Hematopoietic multipotent progenitor cell treated with erythropoietin and hydrocortisone succinate and interleukin-3 and kit ligand, for 6 days (in vitro differentiated cells): ENCODE measurements around the gene UNK.
"Not testable (repeated sequence)": the region's sequence is repeated elsewhere in the genome, so short reads cannot be mapped to it uniquely, and the experiment has no call there.

Experiments
- DNase-seq: peaks from one replicate; pipeline ENCODE4 v3.0.0-alpha.2; 2015

Gene UNK

DNA sequence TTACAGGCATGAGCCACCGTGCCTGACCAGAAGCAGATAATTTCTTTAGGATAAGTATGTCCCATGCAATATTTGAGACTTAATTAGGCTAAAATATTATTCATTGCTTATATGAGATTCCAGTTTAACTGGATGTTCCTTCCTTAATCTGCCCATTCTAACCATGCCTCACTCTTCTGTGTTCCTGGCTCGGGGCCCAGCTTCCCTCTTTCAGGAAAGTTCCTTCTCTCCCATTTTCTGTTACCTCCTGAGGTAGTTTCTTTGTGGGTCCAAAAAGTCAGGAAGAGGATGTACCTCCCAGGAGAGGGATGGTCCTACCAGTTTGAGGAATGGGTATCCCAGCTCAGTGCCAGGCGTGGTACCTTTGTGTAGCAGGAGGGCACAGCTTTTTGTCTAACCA, 23.3 kb downstream of the UNK start:
- DNase-seq = no peak

DNA sequence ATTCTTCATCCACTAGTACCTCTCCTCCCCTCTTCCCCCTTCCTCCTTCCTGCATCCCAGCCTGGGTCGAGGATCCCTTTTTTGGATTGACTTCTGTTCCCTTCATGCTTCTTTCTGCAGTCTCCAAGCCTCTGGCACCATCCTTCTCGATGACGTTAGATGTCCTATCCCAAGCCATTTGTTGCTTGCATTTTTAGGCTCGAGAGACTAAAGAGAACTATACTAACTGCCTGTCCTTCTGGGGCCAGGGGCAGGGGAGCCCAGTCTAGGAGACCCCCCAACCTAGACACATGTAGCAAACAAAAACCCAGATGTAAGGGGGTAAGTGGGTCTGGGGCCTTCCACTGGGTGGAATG, 23.9 kb downstream of the UNK start:
- no peak for DNase-seq

DNA sequence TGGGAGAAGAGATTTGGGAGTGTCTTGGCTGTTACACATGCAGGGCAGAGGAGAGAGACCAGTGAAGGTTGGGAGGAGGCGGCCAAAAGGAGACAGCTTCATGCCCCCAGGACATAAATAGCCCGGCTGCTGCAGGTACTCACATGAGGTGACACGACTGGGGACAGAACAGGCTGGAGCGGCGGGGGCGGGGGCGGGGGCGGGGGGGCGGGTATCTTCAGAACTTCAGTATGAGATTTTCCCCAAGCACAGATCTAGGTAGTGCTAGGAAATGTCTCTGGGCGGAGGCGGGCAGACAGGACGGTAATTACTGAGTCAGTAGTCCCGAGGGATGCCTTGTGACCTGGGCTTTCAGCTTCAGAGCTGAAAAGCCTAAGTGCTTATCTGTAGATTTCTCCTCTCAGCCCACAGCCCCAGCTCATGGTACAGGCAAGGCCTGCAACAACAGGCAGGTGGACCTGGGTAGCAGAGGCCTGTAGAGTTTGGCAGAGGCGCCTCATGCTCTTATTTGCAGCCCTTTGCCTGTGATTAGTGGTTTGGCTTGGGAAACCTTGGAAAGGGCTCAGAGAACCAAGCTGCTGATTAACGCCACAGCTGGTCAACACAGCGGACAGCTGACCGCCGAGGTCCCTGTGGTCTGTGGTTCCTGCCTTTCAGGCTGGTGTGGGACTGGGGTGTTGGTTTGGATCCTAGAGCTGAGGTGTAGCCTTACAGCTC, 24.5 kb downstream of the UNK start:
- DNase-seq = no peak

DNA sequence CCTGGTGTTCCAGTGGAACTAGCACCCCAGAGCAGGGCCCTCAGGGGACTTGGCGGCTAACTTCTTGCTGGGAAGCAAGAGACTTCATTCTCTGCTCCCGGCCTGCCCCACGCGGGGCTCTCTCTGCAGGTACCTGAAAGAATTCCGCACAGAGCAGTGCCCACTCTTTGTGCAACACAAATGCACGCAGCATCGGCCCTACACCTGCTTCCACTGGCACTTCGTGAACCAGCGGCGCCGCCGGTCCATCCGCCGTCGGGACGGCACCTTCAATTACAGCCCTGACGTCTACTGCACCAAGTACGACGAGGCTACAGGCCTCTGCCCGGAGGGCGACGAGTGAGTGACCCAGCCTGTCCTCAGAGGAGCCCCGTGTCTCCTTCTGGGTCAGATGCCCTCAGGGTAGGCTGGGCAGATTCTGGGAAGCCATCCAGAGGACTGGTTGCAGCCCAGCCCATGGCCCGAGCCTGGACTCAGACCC, 25.1 kb downstream of the UNK start:
- DNase-seq = no peak

DNA sequence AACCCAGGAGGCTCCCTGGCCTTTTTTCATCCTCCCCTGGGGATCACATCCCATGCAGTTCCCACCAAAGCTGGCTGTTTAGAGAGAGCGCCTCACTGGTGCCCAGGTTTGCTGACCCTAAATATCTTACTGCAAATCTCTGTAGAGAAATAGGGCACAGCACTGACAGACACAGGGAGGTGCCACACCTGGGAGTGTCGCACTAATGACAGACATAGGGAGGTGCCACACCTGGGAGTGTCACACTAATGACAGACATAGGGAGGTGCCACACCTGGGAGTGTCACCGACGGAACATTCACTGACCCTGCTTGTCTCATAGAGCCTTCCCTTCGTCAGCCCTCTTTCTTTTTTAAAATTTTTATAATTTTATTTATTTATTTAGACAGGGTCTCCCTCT, 25.6 kb downstream of the UNK start:
- DNase-seq = no peak

DNA sequence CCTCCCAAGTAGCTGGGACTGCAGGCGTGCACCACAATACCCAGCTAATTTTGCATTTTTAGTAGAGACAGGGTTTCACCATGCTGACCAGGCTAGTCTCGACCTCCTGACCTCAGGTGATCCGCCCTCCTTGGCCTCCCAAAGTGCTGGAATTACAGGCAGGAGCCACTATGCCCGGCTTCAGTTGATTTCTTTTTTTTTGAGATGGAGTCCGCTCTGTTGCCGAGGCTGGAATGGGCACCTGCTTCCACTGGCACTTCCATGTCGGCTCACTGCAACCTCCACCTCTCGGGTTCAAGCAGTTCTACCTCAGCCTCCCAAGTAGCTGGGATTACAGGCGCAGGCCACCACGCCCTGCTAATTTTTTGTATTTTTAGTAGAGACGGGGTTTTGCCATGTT, 26.1 kb downstream of the UNK start:
- DNase-seq = not testable (repeated sequence)

DNA sequence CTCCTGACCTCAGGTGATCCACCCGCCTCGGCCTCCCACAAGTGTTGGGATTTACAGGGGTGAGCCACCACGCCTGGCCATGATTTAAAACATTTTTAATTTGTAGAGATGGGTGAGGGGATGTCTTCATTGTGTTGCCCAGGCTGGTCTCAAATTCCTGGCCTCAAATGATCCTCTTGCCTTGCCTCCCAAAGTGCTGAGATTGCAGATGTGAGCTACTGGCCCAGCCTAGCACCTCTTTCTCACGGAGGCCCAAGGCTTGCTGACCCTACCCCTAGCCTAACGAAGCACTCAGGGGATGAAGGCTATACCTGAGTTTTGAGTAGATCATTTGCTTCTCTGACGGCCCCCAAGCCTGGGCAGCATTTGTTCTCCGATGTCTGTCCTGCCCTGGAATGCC, 26.6 kb downstream of the UNK start:
- no peak for DNase-seq

DNA sequence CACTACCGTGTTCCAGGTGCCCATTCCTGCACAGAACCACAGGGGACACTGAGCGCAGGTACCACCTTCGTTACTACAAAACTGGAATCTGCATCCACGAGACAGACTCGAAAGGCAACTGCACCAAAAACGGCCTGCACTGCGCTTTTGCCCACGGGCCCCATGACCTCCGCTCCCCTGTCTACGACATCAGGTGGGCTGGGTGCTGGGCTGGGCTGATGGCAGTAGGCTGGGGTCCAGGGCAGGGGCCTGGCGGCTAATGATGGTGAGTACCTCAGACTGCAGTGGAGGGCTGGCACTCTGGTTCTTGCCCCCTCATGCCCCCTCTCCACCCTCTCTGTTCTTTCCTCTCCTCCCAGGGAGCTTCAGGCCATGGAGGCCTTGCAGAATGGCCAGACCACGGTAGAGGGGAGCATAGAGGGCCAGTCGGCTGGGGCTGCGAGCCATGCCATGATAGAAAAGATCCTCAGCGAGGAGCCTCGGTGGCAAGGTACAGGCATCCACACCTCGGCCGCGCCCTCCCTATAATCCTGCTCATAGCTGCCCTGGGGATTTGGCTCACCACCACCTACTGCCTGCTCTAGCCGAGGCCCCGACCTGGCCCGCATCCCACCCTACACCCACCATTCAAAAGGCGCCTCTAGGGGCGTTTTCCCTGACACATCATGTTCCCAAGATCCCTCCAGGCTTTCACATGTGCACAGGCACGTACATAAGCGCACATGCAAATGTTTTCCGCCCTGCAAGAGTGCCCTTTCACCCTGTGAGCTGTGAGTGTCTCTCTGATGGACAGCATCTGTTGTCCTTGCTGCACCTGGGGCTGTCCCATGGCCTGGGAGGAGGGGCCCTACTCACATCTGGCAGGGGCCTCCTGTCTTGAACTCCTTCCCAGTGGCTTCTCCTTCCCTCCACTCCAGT, 27.7 kb downstream of the UNK start:
- DNase-seq = no peak

DNA sequence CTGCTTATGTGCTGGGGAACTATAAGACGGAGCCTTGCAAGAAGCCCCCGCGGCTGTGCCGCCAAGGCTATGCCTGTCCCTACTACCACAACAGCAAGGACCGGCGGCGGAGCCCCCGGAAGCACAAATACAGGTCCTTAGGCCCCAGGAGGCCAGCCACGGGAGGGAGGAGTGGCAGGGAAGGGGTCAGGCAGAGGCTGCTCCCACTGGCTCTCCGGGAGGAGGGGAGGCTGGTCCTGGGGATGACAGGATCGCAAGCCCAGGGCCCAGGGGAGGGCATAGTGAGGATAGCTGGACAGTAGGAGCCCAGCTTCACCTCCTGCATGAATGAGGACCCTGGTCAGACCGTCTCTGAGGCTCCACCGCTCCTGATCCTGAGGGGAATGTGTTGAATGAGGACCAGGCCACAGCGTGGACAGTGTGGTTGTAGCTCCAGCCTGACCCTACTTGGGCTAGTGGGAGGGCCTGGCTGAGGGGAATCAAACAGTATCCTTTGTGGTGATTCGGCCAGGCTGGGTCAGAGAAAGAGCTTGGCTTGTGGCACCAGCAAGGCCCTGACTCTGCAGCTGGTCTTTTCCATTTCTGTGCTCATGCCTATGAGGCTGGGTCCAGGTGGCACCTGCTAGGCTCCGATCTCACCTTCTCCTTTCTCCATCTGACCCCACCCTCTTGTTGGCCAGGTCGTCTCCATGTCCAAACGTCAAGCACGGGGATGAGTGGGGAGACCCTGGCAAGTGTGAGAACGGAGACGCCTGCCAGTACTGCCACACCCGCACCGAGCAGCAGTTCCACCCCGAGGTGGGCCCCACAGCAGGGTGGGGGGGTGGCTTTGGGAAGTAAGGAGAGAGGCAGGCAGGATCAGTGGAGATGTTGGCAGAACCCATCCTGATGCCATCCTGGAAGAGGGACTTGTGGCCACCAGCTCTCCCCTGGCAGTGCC, 28.7 kb downstream of the UNK start:
- no peak for DNase-seq

DNA sequence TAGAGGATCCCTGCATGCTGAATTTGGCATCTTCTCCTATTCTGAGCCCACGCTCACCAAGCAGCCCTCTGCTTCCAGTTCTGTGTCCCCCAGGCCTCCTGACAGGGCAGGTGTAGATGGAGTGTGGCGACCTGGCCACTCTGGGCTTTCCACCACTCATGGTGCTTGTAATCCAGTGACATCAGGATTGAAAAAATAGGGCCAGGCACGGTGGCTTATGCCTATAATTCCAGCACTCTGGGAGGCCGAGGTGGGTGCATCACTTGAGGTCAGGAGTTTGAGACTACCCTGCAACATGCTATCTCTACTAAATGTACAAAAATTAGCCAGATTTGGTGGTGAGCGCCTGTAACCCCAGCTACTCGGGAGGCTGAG, 29.4 kb downstream of the UNK start:
- no peak for DNase-seq

DNA sequence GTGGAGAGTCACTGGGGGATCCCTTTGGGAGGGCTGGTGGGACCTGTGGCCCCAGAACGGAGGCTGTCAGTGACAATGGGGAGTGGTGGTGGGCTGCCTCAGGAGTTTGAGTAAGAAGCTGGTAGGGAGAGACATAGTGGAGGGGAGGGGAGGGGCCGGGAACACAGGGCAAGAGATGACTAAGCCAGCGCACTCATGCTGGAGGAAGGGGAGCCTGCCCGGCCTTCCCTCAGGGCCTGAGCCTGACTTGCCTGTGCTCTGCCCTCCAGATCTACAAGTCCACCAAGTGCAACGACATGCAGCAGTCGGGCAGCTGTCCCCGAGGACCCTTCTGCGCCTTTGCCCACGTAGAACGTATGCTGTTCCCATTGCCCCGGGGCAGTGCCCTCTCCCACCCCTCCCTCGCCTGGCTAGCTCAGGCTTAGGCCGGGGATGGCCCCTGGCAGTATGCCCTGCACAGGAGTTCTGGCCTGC, 30.3 kb downstream of the UNK start:
- no peak for DNase-seq

DNA sequence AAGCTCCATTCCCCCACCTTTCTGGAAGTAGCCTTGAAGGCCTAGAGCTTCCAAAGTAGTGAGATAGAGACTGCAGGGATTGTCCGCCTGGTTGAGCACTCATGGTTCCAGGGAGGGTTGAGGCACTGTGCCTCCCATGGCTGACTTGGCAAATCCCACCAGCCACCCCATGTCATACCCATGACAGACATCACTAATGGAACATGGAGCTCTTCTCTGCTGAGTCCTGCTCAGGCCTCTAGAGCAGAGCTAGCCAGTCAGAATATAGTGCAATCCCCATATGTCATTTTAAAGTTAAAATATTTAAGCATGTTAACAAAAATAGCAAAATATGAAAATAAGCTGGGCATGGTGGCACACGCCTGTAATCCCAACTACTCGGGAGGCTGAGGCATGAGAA, 30.8 kb downstream of the UNK start:
- no peak for DNase-seq

DNA sequence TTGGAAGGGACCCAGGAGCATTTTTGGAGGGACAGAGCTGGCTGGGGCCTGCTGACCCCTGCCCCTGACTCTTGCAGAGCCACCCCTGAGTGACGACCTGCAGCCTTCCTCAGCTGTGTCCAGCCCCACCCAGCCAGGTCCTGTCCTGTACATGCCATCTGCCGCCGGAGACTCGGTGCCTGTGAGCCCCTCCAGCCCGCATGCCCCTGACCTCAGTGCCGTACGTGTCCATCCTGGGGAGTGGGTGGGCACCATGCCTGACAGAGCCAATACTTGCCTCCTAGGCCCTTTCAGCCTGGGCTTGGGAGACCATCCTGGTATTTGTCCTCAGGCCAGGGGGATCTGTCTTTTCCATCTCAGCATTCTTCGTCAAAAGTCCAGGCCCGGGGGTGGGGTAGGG, 32.1 kb downstream of the UNK start:
- no peak for DNase-seq

DNA sequence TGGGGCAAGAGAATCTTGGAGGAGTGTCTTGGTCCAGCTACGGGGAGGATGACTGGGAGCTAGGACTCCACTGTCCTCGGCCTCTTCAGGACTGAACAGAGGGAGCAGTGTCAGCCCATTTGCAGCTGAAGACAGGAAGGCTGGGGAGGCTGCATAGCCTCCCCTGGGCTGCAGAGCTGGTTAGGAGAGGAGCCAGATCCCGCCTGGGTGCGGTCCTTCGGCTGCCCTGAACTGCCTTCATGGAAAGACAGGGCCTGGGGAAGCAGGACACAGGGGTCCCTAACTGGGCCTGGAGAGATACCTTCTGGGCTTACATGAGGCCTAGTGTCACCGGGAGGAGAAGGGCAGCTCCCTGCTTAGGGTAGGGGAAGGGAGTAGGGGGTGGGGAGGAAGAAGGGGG, 33.0 kb downstream of the UNK start:
- DNase-seq = no peak

DNA sequence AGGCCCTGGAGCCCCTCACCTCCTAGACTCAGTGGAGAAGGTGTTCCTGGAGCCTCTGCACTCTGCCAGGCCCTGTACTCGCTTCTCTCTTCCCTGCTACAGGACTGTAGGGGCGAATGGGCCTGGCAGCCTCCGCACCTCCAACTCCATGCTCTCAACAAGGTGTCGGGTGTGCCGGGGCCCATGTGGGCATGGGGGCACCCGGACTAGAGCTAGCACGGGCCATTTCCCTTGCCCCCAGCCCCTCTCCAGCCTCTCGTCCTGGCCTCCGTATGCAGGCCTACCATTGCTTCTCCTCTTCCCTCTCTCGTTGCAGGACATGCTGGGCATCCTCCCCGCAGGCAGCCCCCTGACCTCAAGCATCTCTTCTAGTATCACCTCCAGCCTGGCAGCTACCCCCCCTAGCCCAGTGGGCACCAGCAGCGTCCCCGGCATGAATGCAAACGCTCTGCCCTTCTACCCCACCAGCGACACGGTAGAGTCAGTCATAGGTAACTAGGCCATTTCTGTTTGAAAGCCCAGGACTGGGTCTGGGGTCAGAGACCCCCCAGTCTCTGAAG, 33.8 kb downstream of the UNK start:
- no peak for DNase-seq

DNA sequence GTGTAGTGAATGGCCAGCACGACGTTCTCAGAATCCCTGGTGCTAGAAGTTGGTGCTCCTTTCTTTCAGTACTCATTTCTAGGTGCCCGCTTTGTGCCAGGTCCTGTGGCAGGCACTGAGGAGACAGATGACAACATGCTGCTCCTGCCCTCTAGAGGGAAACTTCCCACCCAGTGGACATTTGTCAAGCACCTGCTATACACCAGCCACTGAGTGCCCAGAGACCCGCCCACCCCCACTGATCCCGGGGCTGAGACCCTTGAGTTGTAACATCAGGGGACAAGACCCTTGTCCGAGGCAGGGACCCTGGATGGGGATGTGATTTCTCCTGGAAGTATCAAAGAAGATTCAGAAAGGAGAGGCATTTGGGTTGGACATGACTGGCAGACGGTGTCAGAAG, 34.5 kb downstream of the UNK start:
- DNase-seq = no peak

DNA sequence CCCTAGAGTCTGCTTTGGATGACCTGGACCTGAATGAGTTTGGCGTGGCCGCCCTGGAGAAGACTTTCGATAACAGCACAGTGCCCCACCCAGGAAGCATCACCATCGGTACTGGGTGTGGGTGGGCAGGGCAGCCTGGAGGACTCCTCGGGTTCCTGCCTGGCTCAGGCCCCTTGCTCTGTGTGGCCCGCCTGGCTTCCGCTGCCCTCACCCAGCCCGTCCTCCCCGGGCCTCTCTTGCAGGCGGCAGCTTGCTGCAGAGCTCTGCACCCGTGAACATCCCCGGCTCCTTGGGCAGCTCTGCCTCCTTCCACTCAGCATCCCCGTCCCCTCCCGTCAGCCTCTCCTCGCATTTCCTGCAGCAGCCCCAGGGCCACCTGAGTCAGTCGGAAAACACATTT, 35.1 kb downstream of the UNK start:
- DNase-seq = no peak

DNA sequence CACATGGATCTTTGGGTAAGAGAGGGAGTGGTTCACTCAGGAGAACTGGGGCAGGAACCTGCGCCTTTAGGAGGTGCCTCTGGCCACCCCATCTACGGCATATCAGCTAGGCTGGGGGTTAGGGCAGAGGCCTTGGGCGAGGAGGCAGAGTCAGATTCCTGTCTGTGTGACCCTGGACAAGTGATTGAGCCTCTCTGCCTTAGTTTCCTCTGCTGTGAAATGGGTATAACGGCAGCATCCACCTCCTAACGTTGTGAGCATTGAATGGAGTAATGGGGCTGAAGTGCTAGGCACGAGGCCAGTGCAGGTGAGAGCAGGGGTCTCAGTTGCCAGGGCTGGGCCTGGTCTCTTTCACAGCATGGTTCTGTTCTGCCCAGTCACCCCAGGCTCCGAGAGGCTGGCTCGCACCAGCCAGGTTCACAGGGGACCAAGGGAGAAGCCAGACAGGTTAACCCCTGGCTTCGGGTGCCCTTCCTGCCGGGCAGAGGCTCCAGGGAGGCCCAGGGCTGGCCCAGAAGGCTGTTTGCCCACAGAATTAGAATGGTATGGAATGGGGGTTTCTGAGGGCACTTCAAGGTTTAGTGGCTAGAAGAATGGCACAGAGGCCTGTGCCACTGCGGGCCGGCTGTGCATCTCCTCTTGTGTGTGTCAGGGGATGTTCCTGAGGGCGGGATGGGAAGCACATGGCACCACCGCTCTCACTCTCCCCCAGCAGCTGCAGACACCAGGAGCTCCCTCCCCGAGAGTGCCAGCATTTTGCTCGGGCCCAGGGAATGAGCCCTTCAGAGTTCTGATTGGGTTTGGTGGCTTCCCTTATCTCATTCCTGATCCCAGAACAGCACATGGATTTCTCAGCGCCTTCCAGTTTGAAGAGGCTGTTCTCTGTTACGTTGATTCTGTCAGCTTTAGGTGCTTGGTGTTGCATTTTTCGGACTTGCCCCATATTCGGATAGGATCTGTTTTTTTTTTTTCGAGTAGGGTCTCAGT, 35.8 kb downstream of the UNK start:
- no peak for DNase-seq

DNA sequence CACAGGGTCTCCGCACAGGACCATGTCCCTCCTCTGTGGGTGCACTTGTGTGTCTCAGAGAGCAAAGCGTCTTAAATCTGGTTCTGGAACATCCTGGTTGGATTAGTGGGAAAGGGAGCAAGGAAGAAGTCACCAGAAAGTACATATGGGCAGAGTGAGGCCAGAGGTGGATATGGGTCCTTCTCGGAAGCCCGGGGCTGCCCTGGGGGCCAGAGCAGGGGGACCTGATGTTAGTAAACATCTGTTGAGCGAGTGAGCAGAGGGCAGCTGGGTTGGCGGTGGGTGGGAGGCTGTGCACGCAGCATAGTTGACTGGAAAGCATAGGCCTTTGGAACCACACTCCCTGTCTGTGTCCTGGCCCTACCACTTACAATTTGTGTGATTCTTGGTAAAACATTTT, 36.9 kb downstream of the UNK start:
- no peak for DNase-seq

DNA sequence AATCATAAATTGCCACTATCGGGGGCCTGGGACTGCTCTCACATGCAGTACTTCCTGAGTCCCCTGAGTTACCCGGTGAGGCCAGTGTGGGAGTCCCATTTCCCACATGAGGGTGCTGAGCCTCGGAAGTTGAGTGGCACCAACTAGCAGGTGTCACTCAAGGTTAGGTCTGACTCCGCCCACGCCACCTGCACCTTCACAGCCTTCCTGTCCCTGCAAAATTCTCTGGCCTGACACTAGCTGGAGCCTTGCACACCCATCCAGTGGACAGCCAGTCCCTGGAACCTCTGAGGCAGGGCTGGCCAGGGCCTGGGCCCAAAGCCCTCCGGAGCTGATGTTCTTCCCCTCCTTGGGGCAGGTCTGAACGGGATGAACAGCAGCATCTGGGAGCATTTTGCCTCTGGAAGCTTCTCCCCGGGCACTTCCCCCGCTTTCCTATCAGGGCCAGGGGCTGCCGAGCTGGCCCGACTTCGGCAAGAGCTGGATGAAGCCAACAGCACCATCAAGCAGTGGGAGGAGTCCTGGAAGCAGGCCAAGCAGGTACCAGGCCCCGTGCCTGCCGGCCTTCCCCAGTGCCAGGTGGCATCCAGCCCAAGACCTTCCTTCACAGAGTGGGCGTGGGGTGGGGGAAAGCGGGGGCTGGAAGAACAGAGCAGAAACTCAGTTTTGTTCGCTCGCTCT, 37.7 kb downstream of the UNK start:
- no peak for DNase-seq

DNA sequence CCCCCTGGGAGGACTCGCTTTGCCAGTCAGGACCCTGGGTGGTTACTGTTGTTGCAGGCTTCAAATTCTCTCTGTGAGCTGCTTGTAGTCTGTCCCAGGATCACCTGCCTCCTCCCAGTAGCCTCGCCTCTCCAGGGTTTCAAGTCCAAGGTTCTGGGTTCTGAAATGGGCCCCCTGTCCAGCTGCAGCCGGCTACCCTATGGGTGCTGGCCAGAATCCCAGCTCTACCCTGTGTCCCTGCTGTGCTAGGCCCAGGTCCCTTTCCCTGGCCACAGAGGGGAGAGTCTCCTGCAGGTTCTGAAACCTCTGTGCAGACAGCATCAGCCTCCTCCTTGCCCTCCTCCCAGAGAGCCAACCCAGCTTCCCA, 38.2 kb downstream of the UNK start:
- no peak for DNase-seq
